GM18873 (cell line): ENCODE results near the gene HOXA11.

Source experiments
- ATAC-seq: cut with Tn5 transposase; IDR thresholded peaks from one replicate; pipeline ENCODE4 v1.9.1; 2021; ENCODE audit warnings: mild to moderate bottlenecking, moderate library complexity, moderate number of reproducible peaks; ENCODE audit not compliant: unreplicated experiment, low FRiP score

HOXA11 gene

DNA sequence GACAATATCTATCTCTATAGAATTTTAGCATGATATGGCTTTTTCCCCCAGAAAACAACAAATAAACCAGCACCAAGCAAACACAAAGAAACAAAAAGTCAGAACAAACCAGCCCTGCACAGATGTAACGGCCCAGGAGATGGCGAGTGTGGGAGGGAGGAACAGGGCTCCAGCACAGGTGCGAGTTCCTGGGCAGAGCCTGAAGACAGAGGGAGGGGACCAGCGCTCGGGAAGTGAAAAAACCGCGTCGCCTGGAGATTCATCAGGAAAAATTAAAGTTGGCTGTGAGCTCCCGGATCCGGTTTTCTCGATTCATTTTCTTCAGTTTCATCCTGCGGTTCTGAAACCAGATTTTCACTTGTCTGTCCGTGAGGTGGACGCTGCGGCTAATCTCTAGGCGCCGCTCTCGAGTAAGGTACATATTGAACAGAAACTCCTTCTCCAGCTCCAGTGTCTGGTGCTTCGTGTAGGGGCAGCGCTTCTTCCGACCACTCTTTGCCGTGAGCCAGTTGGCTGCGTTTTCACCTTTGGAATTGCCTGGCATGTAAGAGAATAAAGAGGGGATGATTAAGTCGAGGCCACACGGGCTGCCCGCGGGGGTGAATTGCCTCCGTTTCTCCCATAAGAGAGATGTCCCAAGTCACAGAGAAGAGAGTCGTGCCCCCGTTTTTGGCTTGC, 13.3 kb downstream of the HOXA11 start:
- ATAC-seq, result no peak

DNA sequence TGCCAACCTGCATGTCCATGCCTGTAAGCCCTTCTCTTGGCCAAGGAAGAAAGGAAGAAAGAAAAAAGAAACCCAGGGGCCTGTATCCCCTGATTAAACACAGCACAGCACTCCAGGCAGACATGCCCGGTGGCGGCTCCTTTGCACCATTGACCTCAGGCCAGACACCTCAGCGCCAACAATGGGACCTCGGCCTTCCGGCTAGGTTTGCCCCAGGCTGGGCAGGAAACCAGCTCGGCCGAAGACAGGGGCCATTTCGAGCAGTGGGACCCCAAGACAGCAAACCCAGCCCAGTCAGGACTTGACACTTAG, 13.8 kb downstream of the HOXA11 start:
- ATAC-seq, result no peak

DNA sequence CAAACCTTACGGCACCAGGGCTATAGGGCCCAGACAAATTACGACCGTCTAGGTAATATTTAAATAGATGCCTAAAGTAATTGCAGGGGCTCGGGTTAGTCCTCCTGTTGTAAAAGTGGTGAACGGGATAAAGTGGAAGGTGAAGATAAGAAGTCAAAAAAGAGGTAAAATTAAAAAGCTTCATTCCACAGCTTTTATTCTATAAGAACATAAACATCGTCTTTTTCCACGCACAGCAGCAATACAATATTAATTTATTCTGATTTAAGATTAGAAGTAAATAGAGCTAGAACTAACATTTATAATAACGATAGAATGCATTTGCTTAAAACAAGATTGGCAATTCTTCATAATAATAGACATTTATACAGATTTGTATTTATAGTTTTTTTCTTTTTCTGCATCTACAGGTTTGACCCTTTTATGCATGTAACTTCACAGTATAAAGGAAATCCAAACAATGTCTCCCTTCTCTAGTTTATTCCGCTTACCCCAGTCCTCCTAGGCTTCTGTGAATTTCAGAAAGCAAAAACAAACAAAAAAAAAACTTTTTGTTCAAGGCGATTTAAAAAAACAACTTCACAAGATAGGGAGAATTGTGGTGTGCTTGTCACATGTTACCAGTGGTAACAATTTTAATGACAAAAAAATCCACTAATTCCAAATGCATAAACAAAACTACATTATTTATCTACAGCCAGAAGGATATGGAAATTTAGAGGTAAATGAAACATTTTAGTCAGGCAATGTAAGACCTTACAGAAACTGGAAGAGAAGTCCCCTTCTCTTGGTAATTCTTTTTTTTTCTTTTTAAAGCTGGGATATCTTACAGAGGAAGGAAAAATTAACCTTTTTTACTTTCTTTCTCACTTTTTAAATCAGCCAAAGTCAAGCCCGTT, 14.4 kb downstream of the HOXA11 start:
- no peak for ATAC-seq

DNA sequence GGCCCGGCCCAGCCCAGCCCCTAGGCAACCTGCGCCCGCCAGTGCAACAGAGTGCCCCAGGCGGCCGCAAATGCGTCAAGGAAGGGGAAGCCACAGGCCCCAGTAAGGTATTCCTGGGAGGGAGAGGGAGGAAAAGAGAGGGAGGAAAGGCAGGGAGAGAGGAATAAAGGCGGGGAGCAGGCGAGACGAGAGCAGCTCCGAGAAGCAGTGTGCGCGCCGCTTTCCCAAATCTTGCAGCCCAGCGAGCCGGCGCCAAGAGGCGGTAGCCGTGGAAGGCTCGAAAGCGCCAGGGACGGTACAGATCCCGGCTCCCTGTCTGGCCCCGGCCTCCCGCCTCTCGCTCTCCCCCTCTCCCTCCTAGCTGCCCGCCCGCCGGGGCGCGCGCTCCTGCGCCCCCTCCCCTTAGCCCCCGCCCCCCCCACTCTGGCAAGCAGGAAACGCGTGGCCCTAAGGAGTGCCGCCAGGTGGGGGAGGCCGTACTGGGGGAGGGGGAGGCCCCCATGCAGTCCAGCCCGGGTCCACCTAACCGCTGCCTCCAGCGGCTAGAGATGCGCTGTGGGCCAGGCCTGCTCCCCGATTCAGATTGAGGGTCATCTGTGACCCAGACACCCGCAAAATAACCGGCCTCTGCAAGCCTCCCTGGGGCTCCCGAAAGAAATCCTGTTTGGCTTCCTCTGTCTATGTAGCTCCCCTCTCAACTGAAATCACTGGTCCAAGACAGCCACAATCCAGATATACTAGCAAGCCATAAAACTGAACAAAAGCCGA, 15.2 kb downstream of the HOXA11 start:
- ATAC-seq, result no peak

DNA sequence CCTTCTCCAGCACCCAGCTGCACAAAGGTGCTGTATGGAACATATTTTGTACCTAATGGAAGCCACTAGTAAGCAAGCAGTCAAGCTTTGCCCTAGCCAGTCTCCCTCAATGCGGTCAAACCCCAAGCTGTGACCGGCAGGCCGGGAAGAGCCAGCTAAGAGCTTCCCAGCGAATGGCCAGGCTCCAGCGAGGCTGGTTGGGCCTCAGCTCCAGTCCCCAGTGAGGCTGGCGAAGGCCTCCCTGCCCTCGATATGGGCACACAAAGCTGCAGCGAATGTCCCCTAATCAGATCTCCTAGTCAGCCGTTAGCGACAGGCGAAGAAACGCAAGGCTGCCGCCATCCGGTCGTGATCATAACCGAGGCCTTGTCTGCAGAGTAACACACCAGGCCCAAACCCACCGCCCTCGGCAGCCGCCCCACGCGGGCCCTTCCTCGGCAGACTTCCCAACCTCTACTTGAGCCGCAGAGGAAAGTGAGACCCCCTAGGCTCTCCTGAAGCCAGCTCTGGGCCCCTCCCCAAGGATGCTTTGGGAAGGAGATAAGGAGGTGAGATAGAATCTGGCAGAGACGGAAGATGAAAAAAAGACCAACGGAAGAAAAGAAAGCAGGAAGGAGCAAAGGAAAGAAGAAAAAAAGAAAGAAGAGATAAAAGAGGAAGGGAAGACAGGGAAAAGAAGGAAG, 16.6 kb downstream of the HOXA11 start:
- ATAC-seq, result no peak

DNA sequence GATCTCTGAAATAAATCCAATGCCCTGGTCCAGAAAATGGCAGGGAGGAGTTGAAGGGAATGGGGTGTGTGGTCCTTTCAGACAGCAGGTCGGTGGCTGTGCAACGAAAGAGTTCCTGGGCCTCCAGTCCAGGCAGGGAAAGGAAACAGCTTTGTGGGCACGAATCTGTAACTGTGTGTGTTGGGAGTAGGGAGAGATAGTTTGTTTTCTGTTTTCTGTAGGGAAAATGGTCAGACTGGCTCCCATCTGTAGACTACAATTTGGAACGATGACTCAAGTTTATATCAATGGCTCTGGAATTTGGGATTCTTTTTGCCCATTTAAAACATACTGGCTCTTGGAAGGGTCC, 17.1 kb downstream of the HOXA11 start:
- ATAC-seq, result no peak

DNA sequence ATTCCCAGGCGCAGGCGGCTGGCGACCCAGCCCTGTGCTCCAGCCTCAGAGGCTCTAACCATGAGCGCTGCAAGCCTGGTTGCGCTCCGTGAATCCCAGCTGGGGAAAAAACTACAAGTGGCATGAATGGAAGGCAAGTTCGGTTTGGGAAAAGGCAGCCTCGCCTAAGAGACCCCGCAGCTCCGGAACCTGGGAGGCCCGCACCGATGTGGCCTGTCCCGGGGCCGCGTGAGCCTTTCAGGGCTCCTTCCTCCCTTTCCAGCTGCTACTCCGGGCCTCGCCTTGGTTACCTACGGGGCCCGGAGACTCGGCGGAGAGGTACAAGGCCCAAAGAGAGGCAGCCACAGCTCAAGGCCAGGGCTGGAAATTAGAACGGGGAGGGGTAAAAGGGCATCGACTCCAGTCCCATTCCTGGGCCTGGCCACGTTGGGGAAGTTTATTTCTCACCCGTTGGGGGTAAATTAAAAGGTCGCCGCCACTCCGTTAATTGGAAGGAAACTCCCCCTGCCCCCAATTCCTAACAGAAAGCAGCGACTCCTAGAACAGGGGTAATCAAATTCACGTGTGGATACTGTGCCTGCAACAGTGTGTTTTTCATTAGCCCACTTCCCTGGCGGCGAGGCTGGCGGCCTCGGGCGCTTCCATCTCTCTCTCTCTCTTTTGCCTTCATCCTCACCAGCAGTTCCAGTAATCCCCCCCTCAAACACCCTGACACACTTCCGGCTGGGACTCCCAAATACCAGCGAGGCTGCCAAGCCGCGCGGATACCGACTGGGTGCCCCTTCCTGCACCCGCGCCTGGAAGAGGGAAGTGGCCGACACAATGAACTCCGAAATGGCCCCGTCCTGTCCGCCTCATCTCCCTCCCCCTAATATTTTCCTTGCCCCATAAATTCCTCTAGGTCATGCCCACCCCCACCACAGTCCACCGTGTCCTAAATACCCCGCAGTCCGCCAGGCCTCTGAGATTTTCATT, 18.2 kb downstream of the HOXA11 start:
- no peak for ATAC-seq

DNA sequence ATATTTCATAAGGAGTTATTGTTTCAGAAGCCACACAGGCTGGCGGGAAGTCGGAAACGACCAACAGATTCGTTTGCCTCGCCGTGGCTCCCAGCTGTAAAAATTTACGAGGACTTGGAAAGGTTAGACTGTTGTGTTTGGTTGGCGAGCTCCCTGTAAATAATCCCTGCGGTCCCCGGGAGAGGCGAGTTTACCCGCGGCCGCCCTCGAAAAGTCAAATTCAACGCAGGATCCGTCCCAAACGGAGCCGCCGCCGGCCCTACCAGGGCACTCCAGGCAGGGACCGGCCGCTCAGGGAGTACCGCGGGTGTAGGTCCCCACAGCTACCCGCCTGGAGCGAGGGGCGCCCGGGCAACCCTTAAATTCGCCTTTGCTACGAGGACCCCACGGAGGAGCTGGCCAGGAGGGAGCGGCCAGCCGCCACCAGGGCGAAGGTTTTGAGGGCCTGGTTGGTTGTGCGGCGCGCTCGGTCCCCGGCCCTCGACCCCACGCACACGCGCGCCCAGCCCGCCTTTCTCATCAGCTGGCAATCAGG, 19.0 kb downstream of the HOXA11 start:
- ATAC-seq, result no peak

DNA sequence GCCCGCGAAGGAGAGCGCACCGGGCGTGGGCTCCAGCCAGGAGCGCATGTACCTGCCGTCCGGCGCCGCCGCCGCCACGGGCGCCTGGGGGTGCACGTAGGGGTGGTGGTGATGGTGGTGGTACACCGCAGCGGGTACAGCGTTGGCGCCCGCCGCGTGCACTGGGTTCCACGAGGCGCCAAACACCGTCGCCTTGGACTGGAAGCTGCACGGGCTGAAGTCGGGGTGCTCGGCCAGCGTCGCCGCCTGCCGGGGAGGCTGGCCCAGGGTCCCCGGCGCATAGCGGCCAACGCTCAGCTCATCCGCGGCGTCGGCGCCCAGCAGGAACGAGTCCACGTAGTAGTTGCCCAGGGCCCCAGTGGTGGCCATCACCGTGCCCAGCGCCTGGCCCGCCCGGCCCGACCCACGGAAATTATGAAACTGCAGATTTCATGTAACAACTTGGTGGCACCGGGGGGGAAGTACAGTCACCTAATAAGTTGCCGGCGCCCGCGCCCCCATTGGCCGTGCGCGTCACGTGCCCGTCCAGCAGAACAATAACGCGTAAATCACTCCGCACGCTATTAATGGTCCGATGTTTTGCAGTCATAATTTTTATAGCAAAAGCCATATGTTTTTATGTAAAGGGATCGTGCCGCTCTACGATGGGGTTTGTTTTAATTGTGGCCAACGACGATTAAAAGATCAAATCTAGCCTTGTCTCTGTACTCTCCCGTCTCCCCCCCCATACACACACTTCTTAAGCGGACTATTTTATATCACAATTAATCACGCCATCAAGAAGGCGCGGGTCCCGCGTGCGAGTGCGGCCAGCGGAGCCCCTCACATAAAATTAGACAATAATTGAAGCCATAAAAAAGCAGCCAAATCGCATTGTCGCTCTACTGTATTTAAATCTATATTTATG, 19.7 kb downstream of the HOXA11 start, which contains the start of gene HOXA9:
Gene HOXA9, minus strand, starts transcription at position 449 of the 907 bp plus-strand sequence. Its CDS starts 80 bp downstream, at position 369.
- no peak for ATAC-seq

DNA sequence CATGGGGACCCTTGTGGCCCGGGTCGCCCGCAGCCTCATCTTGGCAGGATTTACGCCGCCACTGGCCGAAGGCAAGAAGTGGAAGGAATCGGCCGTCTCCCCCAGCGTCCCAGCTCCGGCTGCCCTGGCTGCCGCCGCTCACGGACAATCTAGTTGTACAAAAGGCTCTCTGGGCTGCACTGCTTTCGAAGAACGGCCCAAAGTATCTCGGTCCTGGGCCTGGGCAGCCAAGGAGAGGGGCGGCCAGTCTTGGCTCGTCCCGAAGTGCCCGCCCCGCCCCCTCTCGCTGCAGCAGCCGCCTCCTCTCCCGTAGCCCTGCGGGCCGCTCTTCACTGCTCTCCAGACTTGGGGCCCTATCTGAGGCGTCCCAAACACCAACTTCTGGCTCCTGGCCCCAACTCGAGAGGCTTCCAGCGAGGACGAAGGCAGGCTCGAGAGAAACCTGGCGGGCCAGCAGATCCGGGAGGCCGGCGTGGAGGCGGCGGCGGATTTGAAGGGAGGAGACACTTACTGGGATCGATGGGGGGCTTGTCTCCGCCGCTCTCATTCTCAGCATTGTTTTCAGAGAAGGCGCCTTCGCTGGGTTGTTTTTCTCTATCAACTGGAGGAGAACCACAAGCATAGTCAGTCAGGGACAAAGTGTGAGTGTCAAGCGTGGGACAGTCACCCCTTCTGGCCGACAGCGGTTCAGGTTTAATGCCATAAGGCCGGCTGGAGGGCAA, 20.5 kb downstream of the HOXA11 start:
- ATAC-seq, result no peak

DNA sequence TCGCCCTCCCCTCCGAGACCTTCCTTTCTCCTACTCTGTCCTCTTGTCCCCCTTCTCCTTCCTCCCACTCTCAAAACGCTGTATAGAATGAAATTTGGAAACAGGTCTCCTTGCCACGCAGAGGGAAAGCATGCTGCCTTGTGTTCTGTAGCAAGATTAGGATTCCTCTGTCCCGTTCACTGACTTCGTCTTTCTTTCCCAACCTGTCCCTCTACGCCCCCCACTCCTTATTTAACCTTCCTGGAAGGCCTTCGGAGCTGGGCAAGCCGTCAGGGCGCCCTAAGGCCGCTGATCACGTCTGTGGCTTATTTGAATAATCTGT, 21.0 kb downstream of the HOXA11 start:
- ATAC-seq, result no peak

DNA sequence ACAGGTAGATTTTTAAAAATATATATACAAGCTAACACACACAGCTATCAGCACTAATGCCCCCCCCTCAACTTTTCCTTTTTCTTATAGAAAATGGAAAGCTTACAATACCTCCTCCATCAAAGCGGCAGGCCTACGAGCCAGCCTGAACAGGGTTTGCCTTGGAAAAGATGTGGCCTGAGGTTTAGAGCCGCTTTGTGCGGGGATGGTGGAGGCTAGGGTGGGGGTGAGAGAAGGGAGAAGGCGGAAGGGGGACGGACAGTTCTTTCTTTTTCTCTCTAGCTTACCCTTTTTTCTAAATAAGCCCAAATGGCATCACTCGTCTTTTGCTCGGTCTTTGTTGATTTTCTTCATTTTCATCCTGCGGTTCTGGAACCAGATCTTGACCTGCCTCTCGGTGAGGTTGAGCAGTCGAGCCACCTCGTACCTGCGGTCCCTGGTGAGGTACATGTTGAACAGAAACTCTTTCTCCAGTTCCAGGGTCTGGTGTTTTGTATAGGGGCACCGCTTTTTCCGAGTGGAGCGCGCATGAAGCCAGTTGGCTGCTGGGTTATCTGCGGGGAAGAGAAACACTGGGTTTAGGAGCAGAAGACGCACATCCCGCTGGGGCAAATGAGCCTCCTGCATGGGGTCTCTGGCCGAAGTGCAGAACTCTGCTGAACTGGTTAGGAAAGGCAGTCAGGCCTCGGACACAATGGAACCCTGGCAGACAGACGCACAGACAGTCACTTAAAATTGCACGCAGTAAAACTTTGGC, 21.6 kb downstream of the HOXA11 start:
- ATAC-seq, result no peak

DNA sequence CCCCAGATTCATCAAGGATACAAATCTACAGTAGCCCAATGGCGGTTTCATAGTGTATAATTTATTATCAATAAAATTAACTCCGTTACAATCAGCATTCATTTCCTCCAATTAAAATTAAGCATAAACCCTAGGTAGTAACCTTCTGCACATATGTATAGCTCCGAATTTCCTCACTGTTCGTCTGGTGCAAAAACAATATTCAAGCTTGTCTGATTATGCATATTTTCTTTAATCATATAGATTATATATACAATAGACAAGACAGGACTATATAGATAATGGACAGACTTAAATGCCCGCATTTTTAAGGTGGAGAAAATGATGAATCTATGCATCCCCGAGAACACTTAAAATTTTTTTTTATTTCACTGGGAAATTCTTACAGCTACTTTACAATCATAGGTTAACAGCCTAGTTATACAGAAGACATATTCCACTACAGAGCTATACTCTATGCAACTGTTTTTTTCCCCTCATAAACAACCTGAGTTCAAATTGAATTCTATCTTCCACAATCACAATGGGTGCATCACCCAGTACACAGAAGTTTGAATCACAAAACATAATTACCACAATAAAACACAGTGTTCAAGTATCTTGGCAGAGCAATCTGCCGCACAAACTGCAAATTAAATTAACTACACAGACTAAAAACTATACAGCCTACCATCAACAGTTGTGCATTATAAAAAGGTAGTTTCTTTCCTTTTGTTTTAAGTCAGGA, 22.3 kb downstream of the HOXA11 start:
- no peak for ATAC-seq

DNA sequence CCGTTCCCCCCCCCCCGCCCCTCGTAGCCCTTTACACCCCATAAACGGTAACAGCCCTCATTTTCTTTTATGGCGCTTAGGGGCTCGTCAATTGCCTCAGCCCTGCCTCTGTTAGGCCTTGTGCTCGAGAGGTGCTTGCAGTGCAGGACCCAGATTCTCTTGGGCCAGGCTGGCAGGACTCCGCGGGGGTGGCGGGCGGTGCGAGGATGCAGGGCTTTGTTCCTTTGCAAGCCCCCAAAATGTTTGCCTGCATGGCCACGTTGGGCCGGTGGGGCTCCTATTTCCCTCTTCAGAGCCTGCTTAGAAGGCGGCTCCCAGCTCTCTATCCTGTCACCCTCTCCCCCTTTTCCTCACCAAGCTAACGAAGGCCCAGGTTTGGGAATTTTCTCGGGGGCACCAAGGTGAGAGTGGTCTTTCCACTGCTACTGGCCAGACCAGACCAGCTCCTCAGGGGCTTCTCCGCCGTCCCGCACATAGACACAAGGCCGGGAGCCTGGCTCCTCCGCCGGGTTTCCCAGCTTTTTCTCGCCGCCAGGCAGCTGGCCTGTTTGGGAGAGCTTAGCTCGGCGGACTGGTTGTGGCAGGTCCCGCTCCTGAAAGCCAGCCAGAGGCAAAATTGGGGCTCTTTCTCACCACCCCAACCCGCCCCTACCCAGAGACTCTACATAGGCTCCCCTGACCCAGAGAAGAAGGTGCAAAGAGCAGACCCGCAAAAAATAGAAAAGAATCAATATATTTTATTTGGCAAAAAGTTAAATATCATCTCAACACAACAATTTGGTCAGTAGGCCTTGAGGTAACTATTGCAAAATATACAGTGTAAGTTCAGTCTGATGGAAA, 23.1 kb downstream of the HOXA11 start:
- no peak for ATAC-seq

DNA sequence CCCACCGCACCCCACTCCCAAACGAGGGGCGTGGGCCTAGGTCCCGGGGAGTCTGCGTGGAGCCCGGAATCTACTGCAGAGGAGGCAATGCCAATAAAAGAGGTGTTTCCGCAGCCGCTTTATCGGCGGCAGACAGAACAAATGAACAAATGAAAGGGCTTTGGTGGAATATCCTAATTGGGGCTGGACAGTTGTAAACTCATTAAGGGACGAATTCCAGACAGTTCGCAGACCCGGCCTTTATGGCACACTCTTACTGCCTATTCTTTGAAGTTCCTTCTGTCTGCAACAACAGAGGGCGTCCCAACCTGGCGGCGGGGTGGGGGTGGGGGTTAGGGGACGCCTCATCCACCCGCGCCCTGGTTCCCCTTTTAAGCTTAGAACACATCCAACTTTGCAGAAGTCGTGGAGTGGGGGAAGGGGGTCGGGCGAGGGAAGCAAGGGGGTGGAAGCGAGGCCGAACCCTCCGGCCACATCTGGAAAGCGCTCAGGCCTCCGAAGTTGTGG, 23.8 kb downstream of the HOXA11 start:
- ATAC-seq, result no peak
